ENCODE results near the gene MRPL48.

The MRPL48 gene

DNA sequence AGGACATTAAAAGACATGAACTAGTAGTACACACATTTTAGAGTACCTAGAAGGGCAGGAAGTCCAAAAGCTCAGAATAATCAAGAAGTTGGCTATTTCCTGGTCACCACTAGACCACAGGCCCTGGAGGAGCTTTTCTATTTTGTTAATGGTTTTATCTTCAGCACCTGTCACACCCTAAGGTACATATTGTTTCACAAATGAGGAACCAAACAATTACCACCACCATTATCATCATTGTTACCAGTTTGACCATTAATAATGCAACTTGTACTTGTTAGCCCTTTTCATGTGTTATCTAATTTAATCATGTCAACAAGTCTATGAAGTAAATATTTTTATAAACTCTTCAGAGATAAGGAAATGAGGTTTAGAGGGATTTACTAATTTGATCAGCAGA lies 4.9 kb downstream of the MRPL48 start:
- TF ChIP-seq, protein P1, sequence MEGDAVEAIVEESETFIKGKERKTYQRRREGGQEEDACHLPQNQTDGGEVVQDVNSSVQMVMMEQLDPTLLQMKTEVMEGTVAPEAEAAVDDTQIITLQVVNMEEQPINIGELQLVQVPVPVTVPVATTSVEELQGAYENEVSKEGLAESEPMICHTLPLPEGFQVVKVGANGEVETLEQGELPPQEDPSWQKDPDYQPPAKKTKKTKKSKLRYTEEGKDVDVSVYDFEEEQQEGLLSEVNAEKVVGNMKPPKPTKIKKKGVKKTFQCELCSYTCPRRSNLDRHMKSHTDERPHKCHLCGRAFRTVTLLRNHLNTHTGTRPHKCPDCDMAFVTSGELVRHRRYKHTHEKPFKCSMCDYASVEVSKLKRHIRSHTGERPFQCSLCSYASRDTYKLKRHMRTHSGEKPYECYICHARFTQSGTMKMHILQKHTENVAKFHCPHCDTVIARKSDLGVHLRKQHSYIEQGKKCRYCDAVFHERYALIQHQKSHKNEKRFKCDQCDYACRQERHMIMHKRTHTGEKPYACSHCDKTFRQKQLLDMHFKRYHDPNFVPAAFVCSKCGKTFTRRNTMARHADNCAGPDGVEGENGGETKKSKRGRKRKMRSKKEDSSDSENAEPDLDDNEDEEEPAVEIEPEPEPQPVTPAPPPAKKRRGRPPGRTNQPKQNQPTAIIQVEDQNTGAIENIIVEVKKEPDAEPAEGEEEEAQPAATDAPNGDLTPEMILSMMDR (IDR thresholded peaks at IDR 0.05) = no peak
- Histone ChIP-seq H3K4me3 (no peak overlapping the region), H3K27ac (no peak overlapping the region)
- DNase-seq (ENCODE audit: low spot score) = no peak

DNA sequence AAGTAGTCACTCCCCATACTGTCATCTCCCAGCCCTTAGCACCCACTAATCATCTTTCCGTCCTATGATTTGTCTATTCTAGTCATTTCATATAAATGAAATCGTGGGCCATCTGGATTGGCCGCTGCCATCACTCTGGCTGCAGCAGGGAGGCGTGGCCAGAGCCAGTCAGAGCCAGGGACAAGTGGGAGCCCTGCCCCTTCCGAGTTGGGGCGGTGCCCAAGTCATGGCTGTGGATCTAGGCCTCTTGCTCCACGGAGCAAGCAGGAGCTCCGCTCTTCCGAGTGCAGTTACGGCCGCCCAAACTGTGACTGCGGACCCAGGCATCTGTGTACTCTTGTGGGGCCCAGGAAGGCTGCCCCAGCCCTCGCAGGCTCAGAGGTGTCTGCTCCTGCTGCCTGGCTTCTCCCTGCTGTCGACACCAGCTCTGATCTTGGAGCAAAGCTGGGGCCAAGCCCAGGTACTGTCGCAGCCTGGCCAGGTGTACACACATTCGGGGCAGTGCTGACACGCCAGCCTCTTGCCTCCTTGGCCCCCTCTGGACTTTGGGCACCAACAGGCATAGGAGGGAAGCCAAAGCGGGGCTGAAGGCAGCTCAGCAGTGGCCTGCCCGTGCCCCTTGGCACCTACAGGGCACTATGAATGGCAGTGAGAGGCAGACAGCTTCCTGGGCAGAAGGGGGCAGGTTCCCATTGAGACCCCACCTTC lies 8.4 kb downstream of the MRPL48 start:
- H3K27ac ChIP-seq = no peak overlapping the region
- TF ChIP-seq, protein P1 (IDR thresholded peaks at IDR 0.05) = no peak
- no peak for DNase-seq (ENCODE audit: low spot score)
- H3K4me3 ChIP-seq = no peak overlapping the region

DNA sequence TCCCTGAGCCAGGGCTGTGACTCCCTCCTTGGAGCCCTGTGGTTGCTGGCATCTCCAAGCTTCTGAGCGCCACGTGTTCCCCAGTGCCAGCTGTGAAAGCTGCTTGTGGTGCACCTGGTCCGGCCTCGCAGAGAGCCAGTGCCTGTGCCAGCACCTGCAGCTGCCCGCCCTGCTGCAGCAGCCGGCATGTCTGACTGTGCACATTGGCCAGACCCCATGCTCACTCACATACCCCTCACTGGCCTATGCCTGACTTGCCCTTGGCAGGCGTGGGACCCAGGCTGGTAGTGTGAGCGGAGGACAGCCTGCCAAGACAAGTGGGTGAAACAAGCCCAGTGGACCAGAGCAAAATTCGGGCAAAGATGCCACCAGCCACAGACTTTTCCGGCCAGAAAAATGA lies 9.8 kb downstream of the MRPL48 start:
- DNase-seq (ENCODE audit: low spot score) = no peak
- Histone ChIP-seq H3K4me3 (no peak overlapping the region), H3K27ac (no peak overlapping the region)
- TF ChIP-seq, protein P1 (IDR thresholded peaks at IDR 0.05) = no peak

DNA sequence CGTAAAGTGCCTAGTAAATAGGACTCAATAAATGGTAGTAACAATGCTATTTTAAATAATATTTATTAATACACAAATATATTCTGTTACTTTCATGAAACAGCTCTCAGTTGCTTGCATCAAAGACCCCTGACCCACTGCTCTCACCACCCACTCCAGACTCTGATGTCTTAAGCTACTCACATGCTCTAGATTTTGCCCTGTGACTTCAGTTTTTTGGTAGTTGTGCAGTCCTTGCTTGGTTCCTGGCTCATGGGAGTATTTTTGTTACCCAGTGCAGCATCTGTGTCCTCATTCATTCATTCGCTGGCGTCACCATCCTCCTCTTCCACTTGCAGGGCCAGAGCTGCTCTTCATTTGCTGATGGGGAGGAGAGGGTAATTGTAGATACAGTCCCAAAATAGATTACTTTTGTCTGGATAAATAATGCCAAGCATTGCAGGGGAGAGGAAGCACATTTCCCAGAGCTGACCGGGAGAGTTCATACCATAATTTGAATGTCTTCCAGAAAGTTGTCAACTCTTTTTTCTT lies 12.7 kb downstream of the MRPL48 start:
- peak overlapping the region; percentile 36 for H3K4me3 ChIP-seq
- no peak for DNase-seq (ENCODE audit: low spot score)
- H3K27ac ChIP-seq = peak overlapping the region in 1 of 2 donors; percentile 10
- TF ChIP-seq, protein P1 (IDR thresholded peaks at IDR 0.05) = no peak

DNA sequence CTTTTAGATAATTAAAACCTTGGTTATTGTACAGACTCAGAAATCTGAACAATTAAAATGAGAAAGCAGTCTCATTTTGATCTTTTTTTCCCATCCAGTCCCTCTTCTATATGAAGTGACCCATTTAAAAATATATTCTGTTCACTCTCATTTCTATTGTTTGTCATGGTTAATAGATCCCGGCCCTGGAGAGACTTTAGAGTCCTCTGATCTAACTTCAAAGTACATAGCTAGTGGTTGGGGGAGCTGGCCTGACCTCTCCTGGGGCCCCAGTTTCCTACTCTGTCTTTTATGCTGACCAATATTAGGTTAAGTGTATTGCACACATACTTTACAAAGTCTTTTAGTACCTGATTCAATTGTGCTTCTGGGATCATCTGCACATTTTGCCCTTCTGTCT lies 13.5 kb downstream of the MRPL48 start:
- no peak for DNase-seq (ENCODE audit: low spot score)
- peak overlapping the region in 1 of 2 donors; percentile 16 for H3K27ac ChIP-seq
- TF ChIP-seq, protein P1 (IDR thresholded peaks at IDR 0.05) = no peak

DNA sequence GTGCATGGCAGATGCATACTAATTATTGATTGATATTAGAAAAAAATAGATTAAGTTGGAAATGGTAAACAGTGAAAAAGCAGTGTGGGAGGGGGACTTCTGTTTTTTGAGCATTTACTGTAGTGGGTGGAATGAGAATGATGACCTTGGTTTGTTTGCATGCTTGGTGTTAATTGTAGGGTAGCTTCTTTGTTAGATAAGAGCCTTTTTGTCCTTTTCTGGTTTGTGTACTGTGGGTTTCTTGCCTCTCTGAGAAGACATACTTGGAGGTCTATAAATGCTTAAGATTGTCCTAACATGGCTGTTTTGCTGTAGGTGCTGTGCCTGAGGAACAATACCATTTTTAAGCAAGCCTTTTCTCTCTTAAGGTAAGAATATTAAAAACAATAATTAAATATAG lies 17.0 kb downstream of the MRPL48 start:
- Histone ChIP-seq H3K4me3 (no peak overlapping the region), H3K27ac (no peak overlapping the region)
- TF ChIP-seq, protein P1 (IDR thresholded peaks at IDR 0.05) = no peak
- DNase-seq (ENCODE audit: low spot score) = no peak

More for the DNA sequence above, 13.5 kb downstream of the MRPL48 start:
- no peak overlapping the region for H3K4me3 ChIP-seq

DNA sequence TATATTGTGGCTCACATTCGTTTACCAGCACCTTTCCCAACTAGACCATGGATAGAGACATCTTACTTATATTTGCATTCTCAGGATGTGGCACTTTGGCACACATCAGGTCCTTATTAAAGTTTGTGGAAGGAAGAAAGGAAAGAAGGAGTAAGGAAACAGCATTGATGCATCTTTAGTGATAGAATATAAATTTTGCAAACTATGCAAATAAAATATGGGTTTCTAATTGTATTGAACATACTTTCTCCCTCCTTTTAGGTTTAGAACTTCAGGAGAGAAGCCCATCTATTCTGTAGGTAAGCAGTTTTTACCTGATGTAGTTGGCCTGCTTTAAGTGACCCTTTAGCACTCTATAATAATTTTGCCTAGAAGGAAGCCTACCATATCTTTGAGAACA lies 20.4 kb downstream of the MRPL48 start:
- TF ChIP-seq, protein P1 (IDR thresholded peaks at IDR 0.05) = no peak
- Histone ChIP-seq H3K4me3 (no peak overlapping the region), H3K27ac (no peak overlapping the region)
- no peak for DNase-seq (ENCODE audit: low spot score)

All from coronary artery (tissue), 2 donors.